ENCODE results near the gene TOB2. TPM values are rescaled to one million over a fixed set of nuclear protein-coding genes. Genes with fewer than 3 reads are reported as not detected.
"Not testable (repeated sequence)": the region's sequence is repeated elsewhere in the genome, so short reads cannot be mapped to it uniquely, and the experiment has no call there.

The TOB2 gene
- total and polyA plus RNA-seq, 9 of the 15 experiments (the other 6 are each of a cell fraction or from before 2014, with no cell fraction given), result 3.3 to 20.5 (median 7.3) TPM

DNA sequence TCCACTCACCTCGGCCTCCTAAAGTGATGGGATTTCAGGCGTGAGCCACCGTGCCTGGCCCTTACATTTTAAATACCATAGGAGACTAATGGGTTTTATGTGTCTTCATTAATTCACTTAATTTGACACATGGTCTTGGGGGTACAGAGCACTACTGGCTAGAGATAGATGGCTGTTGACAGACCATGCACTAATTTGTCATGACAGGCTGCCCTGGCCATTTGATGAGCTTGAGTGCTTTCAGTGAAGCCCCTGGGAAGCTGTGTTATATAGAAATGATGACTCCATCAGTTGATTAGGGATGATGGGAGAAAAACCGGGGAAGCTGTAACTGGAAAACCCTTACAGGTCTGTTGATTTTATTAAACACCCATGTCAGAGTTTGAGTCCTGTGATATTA lies 15.3 kb upstream of the TOB2 start:
- in situ Hi-C loops (cut with MboI) (no loop called here), intact Hi-C loops (cut with micrococcal nuclease) (loop anchor here (10.0 kb wide), 1 partner anchor 177 kb away; the partner anchor contains the start of gene RANGAP1)
- no peaks in the 10 kb centered on the region for H3K4me1 ChIP-seq (replicated peaks in 1 of 2; ENCODE audit: control insufficient read depth in 2 of 2, insufficient read depth in 2 of 2, low read length in 2 of 2)
- ChIA-PET POLR2A (interaction anchor here (0.6 to 3.9 kb wide), 4 partner anchors 10 to 24 kb away, joined by 3 to 20 read pairs (median 4); partner anchors contain the start of gene TOB2), CTCF (ENCODE audit: low intra/inter-chr PET ratio) (no interaction called here)
- no peak overlapping the region for H3K4me2 ChIP-seq (ENCODE audit: insufficient read depth, low read length)
- no peaks in the 10 kb centered on the region for H3K27me3 ChIP-seq (ENCODE audit: control insufficient read depth in 2 of 2, insufficient read depth in 2 of 2, low read length in 2 of 2)
- peaks cover 17% of the 10 kb centered on the region for H3K79me2 ChIP-seq (ENCODE audit: control insufficient read depth, insufficient read depth, low read length)
- peaks cover 75% of the 10 kb centered on the region for H3K36me3 ChIP-seq (ENCODE audit: control insufficient read depth, insufficient read depth, low read length)
- FAIRE-seq (no peak), ATAC-seq (no peak), DNase-seq (ENCODE audit: extremely low read depth in 1 of 4, low spot score in 3 of 4) (no peak)
- H3K27ac ChIP-seq (ENCODE audit: extremely low read depth, low read depth, low read length), result no peak overlapping the region
- H3K9me1 ChIP-seq (ENCODE audit: control insufficient read depth, insufficient read depth, low read length), result no peaks in the 10 kb centered on the region
- TF ChIP-seq SPI1 (IDR thresholded peaks at IDR 0.05; ENCODE audit: borderline replicate concordance, low read depth, low read length), result no peak
- no peak for TF ChIP-seq COPS2 (conservative IDR thresholded peaks at IDR 0.05)
- TF ChIP-seq ZNF75A (CRISPR knock-in tag; IDR thresholded peaks at IDR 0.05), result no peak
- TF ChIP-seq ZFP36 (IDR thresholded peaks at IDR 0.05; ENCODE audit: low read depth, low read length, partially characterized antibody), result no peak
- no peak for TF ChIP-seq SMAD3 (CRISPR knock-in tag; conservative IDR thresholded peaks at IDR 0.05)
- no peak for TF ChIP-seq CC2D1A (IDR thresholded peaks at IDR 0.05)
- TF ChIP-seq, protein P1, sequence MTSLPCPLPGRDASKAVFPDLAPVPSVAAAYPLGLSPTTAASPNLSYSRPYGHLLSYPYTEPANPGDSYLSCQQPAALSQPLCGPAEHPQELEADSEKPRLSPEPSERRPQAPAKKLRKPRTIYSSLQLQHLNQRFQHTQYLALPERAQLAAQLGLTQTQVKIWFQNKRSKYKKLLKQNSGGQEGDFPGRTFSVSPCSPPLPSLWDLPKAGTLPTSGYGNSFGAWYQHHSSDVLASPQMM (CRISPR knock-in tag; IDR thresholded peaks at IDR 0.05), result no peak
- TF ChIP-seq TCFL5 (CRISPR knock-in tag; conservative IDR thresholded peaks at IDR 0.05), result no peak
- no peak for TF ChIP-seq ASH1L (IDR thresholded peaks at IDR 0.05; ENCODE audit: borderline replicate concordance, low read depth, partially characterized antibody)
- H4K20me1 ChIP-seq (replicated peaks; ENCODE audit: control insufficient read depth, insufficient read depth, low read length), result no peaks in the 10 kb centered on the region
- H3K9me3 ChIP-seq (replicated peaks; ENCODE audit: control insufficient read depth, insufficient read depth, low read depth, low read length), result no peaks in the 10 kb centered on the region
- WGBS (ENCODE audit: insufficient coverage, low coverage, missing lambda C conversion rate), result 94% methylated on average over 4 of the region's 4 CpGs
- no peak overlapping the region for H3K4me3 ChIP-seq
- H3K9ac ChIP-seq (ENCODE audit: insufficient read depth in 1 of 2, low read depth in 2 of 2, low read length in 2 of 2), result no peak overlapping the region
- no TSS peak for BruUV-seq (replicated peaks)
- H2AFZ ChIP-seq (ENCODE audit: low read depth, low read length), result no peak overlapping the region

GRCh38 chr22:41460071-41460470 lies 13.5 kb upstream of the TOB2 start:
- H3K9me3 ChIP-seq (replicated peaks; ENCODE audit: control insufficient read depth, insufficient read depth, low read depth, low read length); in situ Hi-C loops (cut with MboI); FAIRE-seq; CTCF ChIA-PET (ENCODE audit: low intra/inter-chr PET ratio); H4K20me1 ChIP-seq (replicated peaks; ENCODE audit: control insufficient read depth, insufficient read depth, low read length); H3K9ac ChIP-seq (ENCODE audit: insufficient read depth in 1 of 2, low read depth in 2 of 2, low read length in 2 of 2); ATAC-seq; DNase-seq (ENCODE audit: extremely low read depth in 1 of 4, low spot score in 3 of 4); H3K4me3 ChIP-seq; H3K4me1 ChIP-seq (replicated peaks in 1 of 2; ENCODE audit: control insufficient read depth in 2 of 2, insufficient read depth in 2 of 2, low read length in 2 of 2); H2AFZ ChIP-seq (ENCODE audit: low read depth, low read length); BruUV-seq (replicated peaks); H3K9me1 ChIP-seq (ENCODE audit: control insufficient read depth, insufficient read depth, low read length); H3K27ac ChIP-seq (ENCODE audit: extremely low read depth, low read depth, low read length); H3K79me2 ChIP-seq (ENCODE audit: control insufficient read depth, insufficient read depth, low read length); H3K27me3 ChIP-seq (ENCODE audit: control insufficient read depth in 2 of 2, insufficient read depth in 2 of 2, low read length in 2 of 2); H3K4me2 ChIP-seq (ENCODE audit: insufficient read depth, low read length): not testable (repeated sequence)
- WGBS (ENCODE audit: insufficient coverage, low coverage, missing lambda C conversion rate), result 83% methylated on average over 3 of the region's 5 CpGs
- intact Hi-C loops (cut with micrococcal nuclease), result loop anchor here (10.0 kb wide), 1 partner anchor 175 kb away; the partner anchor contains the start of gene RANGAP1
- peaks cover 58% of the 10 kb centered on the region for H3K36me3 ChIP-seq (ENCODE audit: control insufficient read depth, insufficient read depth, low read length)
- POLR2A ChIA-PET, result interaction anchor here (0.6 to 2.3 kb wide), 5 partner anchors 9 to 93 kb away, joined by 4 to 13 read pairs (median 4); partner anchors contain the start of genes ACO2, PHF5A and TOB2

All from K562 (cell line).